NCI-H1105 treated with DMSO at 0.1 percent for 48 hours (cell line): Measurements from ENCODE around the gene ITGB2.

Source experiments
- DNase-seq: peaks from one replicate; lab custom pipeline; 2025; lab: John Stamatoyannopoulos, UW

The ITGB2 gene

GRCh38 chr21:44910229-44911067 is 10.3 kb downstream of the ITGB2 start:
- no peak for DNase-seq

GRCh38 chr21:44909719-44910118 is 11.0 kb downstream of the ITGB2 start:
- DNase-seq = no peak

GRCh38 chr21:44908908-44909307 is 11.8 kb downstream of the ITGB2 start:
- no peak for DNase-seq

- DNase-seq = no peak
These were observed 12.5 kb downstream of the ITGB2 start for GRCh38 chr21:44907966-44908895.

- no peak for DNase-seq
These were observed 13.3 kb downstream of the ITGB2 start for GRCh38 chr21:44907225-44907965.

GRCh38 chr21:44905728-44906090 is 15.0 kb downstream of the ITGB2 start:
- DNase-seq = no peak

- DNase-seq = no peak
These were observed 15.5 kb downstream of the ITGB2 start for GRCh38 chr21:44905016-44905727.

- DNase-seq = no peak
These were observed 16.4 kb downstream of the ITGB2 start for GRCh38 chr21:44904141-44904923.

GRCh38 chr21:44903689-44904088 is 17.0 kb downstream of the ITGB2 start:
- no peak for DNase-seq

GRCh38 chr21:44903050-44903685 is 17.5 kb downstream of the ITGB2 start:
- no peak for DNase-seq

- DNase-seq = no peak
These were observed 18.2 kb downstream of the ITGB2 start for GRCh38 chr21:44902268-44903049.

GRCh38 chr21:44901391-44902074 is 19.2 kb downstream of the ITGB2 start:
- DNase-seq = no peak

GRCh38 chr21:44900559-44901251 is 20.0 kb downstream of the ITGB2 start:
- no peak for DNase-seq

- DNase-seq = no peak
These were observed 20.7 kb downstream of the ITGB2 start for GRCh38 chr21:44899768-44900558.

GRCh38 chr21:44898851-44899767 is 21.6 kb downstream of the ITGB2 start:
- DNase-seq = no peak

GRCh38 chr21:44898011-44898488 is 22.6 kb downstream of the ITGB2 start:
- no peak for DNase-seq
